ENCODE data around the gene NOTUM.
A peak's percentile ranks its signal among the peaks of the same experiment; 100 is the strongest.

The NOTUM gene

GRCh38 chr17:81978524-81979298 is 17.7 kb upstream of the NOTUM start:
- TF ChIP-seq CTCF (IDR thresholded peaks at IDR 0.05; ENCODE audit: control extremely low read depth, extremely low read depth, low read depth, missing control alignments), result no peak
- no peak for DNase-seq (ENCODE audit: extremely low spot score)
- ChIA-PET CTCF (interaction anchor here (1.2 to 3.4 kb wide), 2 partner anchors 19 to 59 kb away, joined by 3 to 18 read pairs; partner anchors contain the start of gene DCXR), POLR2A (no interaction called here)

GRCh38 chr17:81977211-81977808 is 16.3 kb upstream of the NOTUM start, which contains the start of gene ASPSCR1:
ASPSCR1 (plus strand) TSS chr17:81977629; CDS start chr17:81977647, 18 bp downstream.
- TF ChIP-seq CTCF (IDR thresholded peaks at IDR 0.05; ENCODE audit: control extremely low read depth, extremely low read depth, low read depth, missing control alignments), result no peak
- ChIA-PET POLR2A (interaction anchor here (1.1 kb wide), 1 partner anchor 10 kb away, joined by 6 read pairs; no protein-coding TSS in a partner anchor), CTCF (interaction anchor here (1.3 kb wide), 3 partner anchors 10 to 18 kb away, joined by 3 to 7 read pairs (median 3); no protein-coding TSS in a partner anchor)
- peak; percentile 96 for DNase-seq (ENCODE audit: extremely low spot score)

GRCh38 chr17:81976332-81977210 is 15.6 kb upstream of the NOTUM start:
- DNase-seq (ENCODE audit: extremely low spot score), result no peak
- no peak for TF ChIP-seq CTCF (IDR thresholded peaks at IDR 0.05; ENCODE audit: control extremely low read depth, extremely low read depth, low read depth, missing control alignments)
- POLR2A ChIA-PET, result interaction anchor here (1.1 kb wide), 1 partner anchor 9 kb away, joined by 6 read pairs; no protein-coding TSS in a partner anchor
- CTCF ChIA-PET, result interaction anchor here (1.3 to 1.9 kb wide), 4 partner anchors 9 to 17 kb away, joined by 3 to 14 read pairs (median 5); no protein-coding TSS in a partner anchor

DNA sequence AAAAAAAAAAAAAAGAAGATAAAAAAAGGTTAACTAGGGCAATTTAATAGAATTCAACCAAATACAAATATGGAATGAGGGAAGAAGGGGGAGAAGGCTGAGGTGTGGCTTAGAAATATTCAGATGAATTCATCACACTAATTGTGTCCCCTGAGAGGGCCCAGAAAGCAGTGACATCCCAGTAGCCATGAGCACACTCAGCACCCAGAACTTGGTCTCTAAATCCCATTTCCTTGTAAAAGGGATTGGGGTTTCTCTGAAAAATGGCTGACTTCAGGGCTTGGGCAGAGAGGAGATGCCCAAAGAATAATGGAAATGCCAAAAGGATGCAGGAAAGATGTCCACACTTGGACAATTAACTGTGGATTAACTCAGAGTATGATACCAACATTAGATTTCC is 12.4 kb upstream of the NOTUM start:
- ChIA-PET POLR2A (no interaction called here), CTCF (interaction anchor here (2.3 kb wide), 1 partner anchor 13 kb away, joined by 12 read pairs; the partner anchor contains the start of gene NOTUM)
- DNase-seq (ENCODE audit: extremely low spot score), result no peak
- TF ChIP-seq CTCF (IDR thresholded peaks at IDR 0.05; ENCODE audit: control extremely low read depth, extremely low read depth, low read depth, missing control alignments), result no peak

DNA sequence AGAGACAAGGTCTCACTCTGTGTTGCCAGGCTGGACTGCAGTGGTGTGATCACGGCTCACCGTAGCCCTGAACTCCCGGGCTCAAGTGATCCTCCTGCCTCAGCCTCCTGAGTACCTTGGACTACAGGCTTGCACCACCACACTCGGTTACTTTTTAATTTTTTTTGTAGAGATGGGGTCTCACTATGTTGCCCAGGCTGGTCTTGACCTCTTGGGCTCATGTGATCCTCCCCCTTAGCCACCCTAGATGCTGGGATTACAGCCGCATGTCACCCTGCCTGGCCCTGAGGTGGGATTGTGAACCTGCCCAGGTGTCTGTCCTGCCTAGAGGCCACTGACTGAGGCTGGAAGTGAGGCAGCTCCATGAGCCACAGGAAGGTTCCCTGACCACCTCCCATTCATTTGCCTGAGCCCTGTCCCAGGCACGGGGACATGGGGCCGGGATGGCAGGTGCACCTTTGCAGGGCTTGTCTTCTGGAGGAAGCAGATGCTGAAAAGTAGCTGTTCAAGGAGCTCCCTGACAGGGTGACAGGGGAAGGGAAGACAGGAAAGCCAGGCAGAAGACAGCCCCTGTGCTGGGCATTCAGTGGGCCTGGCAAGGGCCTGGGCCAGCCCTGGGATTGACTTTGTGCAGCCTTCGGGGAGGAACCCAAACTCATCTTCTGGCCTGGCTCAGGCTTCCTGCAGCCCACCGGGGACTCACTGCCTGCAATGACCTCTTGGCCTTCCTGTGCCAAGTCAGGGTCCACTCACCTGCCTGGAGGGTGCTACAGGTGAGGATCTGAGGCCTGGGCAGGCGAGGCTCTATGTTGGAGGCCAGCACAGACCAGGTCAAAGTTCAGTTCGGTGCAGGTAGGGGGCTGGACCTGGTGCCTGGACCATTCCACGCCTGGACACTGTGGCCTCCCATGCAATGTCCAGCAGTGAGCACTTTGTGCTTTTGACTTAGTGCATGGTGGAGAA is 8.1 kb upstream of the NOTUM start:
- no peak for TF ChIP-seq CTCF (IDR thresholded peaks at IDR 0.05; ENCODE audit: control extremely low read depth, extremely low read depth, low read depth, missing control alignments)
- ChIA-PET CTCF (interaction anchor here (1.3 to 2.7 kb wide), 2 partner anchors 9 to 52 kb away, joined by 4 to 22 read pairs; no protein-coding TSS in a partner anchor), POLR2A (no interaction called here)
- DNase-seq (ENCODE audit: extremely low spot score), result no peak

All from GM10248 (cell line).